ENCODE measurements around the gene FGF23.

DNA sequence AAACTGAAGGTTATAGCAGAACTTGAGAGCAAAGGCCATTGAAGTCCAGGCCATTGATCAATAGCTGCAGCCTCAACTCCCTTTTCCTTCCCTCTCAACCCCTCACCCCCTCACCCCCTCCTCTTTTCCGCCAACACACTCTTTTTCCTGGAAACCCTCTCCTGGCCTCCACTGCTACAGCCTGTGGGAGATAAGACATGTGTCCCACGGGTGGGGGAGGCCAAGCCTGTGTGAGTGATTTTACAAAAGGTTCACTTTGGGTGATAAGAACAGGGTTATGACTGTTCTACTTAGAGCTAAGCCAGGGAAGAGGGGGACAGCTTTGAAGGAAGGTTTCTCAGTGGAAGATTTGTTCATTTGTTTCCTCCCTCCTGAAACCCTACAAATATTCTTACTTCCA lies 9.2 kb upstream of the FGF23 start:
- TF ChIP-seq ZNF274 (IDR thresholded peaks at IDR 0.05; ENCODE audit: low read depth, low read length) (no peak), EZH2 (IDR thresholded peaks at IDR 0.05) (no peak), CTCF (IDR thresholded peaks at IDR 0.05 in 2 of 3, conservative IDR thresholded peaks at IDR 0.05 in 1 of 3; ENCODE audit: borderline replicate concordance in 1 of 3, insufficient read depth in 1 of 3, low read depth in 2 of 3, low read length in 2 of 3) (no peak), POLR2A (IDR thresholded peaks at IDR 0.05; ENCODE audit: borderline replicate concordance, extremely low read depth, insufficient read depth, insufficient read length) (no peak), SP1 (IDR thresholded peaks at IDR 0.05; ENCODE audit: low read depth) (no peak), SIN3A (IDR thresholded peaks at IDR 0.05; ENCODE audit: low read depth) (no peak), SRF (IDR thresholded peaks at IDR 0.05; ENCODE audit: low read depth) (no peak), EZH2phosphoT487 (IDR thresholded peaks at IDR 0.05; ENCODE audit: borderline replicate concordance) (no peak), YY1 (IDR thresholded peaks at IDR 0.05; ENCODE audit: extremely low read depth, insufficient replicate concordance, low read depth, low read length) (no peak)
